Omental fat pad (tissue), 4 donors: ENCODE results near the gene NCOR2. TPM values are rescaled to one million over a fixed set of nuclear protein-coding genes. Genes with fewer than 3 reads are reported as not detected.

ENCODE experiments used
- ATAC-seq: fragments of 150-250 bp; one replicate; pipeline ENCODE4 v1.9.1; 2016; ENCODE audit warnings: mild to moderate bottlenecking, moderate library complexity; ENCODE audit not compliant: low FRiP score
- DNase-seq: peaks from one replicate; pipeline ENCODE4 v3.0.0-alpha.2; 2019; ENCODE audit warnings: low spot score
- total RNA-seq, 4 donors: library from RNA; depleted of rRNA; stranded (reverse); fragments of >200 nt; gene quantifications; one replicate each; pipeline ENCODE4 v1.1.0, GENCODE V29; 2016
- TF ChIP-seq, protein P1 (sequence below), 3 donors: fragments of 450-650 bp; IDR thresholded peaks; one replicate each; pipeline ENCODE4 v1.5.1; 2016 to 2017; ENCODE audit warnings: antibody characterized with exemption in 3 of 3, mild to moderate bottlenecking in 3 of 3, moderate library complexity in 2 of 3

Gene NCOR2
- total RNA-seq, 4 donors from 2014 or later, result 53.4 to 85.3 (median 71.9) TPM

DNA sequence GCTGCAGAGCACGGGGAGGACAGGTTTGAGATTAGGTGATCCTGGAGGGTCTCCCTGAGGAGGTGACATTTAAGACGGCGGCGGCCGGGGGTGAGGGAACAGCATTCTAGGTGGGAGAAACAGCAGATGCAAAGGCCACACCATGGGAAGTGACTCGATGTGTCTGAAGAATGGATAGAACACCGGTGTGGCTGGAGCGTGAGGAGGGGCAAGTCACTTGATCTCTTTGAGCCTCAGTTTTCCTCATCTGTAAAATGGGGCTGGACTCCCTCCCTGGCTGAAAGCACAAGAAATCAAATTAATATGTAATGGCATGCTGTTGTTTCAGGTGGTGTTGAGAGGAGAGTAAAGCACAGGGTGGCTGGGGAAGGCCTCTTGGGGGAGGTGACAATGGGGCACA lies 10.0 kb upstream of the NCOR2 start:
- ATAC-seq (no peak), DNase-seq (no peak)
- TF ChIP-seq, protein P1, sequence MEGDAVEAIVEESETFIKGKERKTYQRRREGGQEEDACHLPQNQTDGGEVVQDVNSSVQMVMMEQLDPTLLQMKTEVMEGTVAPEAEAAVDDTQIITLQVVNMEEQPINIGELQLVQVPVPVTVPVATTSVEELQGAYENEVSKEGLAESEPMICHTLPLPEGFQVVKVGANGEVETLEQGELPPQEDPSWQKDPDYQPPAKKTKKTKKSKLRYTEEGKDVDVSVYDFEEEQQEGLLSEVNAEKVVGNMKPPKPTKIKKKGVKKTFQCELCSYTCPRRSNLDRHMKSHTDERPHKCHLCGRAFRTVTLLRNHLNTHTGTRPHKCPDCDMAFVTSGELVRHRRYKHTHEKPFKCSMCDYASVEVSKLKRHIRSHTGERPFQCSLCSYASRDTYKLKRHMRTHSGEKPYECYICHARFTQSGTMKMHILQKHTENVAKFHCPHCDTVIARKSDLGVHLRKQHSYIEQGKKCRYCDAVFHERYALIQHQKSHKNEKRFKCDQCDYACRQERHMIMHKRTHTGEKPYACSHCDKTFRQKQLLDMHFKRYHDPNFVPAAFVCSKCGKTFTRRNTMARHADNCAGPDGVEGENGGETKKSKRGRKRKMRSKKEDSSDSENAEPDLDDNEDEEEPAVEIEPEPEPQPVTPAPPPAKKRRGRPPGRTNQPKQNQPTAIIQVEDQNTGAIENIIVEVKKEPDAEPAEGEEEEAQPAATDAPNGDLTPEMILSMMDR (IDR thresholded peaks at IDR 0.05), result no peak

DNA sequence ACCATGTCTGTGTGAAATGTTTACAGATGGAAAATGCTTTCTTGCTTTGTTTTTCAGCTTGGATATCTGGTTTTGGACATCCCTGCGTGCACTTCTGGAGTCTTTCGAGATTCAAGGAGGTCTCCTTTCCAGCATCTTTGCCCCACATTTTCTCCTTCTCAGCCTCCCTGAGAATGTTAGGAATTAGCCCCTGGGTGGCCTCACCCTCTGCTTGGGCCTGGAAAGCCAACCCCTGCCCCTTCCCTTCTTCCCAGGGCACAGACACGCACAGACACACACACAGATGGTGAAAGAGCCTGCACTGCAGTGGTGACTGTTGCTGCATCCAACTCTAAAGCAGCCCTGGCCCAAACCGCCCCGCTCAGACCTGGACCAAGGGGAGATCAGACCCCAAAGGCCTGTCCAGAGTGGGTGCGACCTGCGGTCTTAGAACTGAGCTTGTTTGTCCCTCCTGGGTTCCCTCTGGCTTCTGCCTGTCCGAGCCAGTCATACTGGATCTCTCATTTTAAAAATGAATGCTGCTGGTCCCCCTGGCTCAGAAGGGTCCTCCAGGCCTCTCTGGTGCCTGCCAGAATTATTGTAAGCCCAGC lies 8.7 kb upstream of the NCOR2 start:
- DNase-seq (no peak), ATAC-seq (no peak)
- TF ChIP-seq, protein P1 (IDR thresholded peaks at IDR 0.05), result no peak

DNA sequence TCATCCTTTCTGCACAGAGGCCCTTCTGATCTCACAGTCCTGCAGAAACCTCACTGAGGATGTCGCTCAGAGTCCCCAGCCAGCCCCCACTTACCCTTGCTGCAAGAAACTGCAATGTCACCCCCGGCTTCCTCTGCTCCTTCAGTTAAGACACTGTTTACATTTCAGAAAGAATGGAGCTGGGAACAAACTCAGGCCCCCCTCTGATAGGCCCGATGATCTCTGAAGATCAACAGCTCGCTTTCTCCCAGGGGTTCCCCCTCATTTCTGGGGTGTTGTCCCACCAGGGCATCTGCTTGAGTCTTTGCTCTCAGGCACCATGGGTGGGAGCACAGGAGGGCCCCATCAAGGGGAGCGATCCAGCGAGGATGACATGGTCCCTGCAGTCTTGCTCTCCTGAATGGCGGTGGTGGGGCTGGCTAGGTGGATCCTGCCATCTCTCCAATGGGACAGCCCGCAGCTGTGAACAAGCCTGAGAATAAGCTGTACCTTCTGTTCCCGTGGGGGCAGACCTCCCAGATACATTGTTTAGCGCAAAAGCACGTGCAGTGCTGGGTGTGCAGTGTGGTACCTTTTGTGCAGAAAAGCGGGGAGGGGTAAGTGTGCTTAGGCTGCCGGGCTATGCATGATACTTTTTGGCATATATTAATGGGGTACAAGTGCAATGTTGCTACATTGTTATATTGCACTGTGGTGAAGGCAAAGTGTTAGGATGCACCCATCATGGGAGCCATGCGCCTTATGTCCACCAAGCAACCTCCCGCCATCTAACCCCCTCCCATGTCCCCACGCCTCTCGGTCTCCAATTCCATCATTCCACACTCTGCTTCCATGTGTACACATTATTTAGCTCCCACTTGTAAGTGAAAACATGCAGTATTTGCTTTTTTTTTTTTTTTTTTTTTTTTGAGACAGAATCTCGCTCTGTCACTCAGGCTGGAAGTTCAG lies 6.7 kb upstream of the NCOR2 start:
- no peak for ATAC-seq

DNA sequence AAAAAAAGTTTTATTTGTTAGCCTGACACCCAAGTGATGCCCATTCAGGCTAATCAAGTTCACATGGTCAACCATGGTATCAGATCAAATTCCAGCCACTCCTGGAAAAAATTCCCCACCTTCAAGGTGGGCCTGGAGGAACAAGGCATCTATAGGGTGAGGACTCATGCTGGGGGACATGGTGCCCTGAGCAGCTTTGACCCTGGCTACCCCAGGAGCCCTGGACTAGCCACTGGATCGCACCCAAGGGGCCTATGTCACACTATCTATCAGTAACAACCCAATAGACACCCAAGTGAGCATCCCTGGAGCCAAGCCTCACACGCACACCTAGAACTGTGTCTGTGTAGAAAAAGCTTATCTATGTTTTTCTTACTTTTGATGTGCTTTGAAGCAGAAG lies 4.1 kb upstream of the NCOR2 start:
- no peak for DNase-seq
- TF ChIP-seq, protein P1 (IDR thresholded peaks at IDR 0.05), result no peak
- no peak for ATAC-seq

More for the DNA sequence above, 6.7 kb upstream of the NCOR2 start:
- DNase-seq, result no peak
- TF ChIP-seq, protein P1 (IDR thresholded peaks at IDR 0.05), result no peak

DNA sequence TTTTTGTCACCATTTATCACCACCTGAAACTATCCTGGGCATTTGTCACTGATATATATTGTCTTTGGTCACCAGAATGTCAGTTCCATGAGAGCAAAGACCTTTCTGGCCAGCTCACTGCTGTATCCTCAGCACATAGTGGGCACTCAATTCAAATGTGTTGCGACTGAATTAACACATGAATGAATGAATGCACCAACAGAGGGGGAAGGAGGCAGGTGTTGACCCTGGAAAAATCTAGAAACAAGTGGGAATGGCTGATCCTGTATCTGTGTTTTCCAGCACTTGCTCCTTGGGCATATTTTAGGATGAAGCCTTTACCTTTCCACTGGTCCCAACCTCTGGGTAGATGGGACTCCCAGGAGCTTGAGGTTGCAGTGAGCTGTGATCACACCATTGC lies 3.4 kb upstream of the NCOR2 start:
- ATAC-seq (no peak), DNase-seq (no peak)
- TF ChIP-seq, protein P1 (IDR thresholded peaks at IDR 0.05), result no peak

DNA sequence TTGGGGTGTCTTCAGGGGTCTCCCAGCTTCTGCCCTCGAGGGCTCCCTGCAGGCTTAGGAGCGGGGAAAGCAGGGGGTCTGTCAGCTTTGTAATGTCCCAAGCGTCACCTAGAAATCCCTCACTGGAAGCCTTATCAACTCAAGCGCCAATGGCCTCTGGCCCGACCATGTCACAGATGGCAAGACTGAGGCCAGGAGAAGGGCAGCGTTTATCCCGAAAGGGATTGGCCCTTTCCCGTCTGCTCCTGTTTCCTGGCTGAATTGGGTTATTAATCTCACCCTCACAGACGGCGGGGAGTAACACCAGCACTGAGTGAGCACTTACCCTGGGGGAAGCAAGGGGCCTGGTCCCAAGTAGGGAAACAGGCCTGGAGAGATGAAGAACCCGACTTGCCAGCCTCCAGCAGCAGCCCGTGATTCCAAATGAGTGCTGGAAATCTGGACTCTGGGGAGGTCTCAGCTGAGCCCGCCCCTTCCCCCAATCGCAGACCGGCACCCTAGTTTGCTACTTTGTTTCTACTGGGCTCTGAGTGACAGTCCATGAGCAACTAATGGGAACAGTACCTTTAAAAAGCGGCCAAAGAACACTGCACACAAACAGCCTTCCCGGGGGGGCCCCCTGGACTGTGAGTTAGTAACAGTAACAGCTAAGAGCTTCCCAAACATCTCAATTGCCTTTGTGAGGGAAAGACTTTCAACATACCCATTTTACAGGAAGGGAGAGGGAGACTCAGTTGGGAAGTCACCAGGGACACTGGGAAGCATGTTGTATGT lies 2.1 kb upstream of the NCOR2 start:
- DNase-seq (no peak), ATAC-seq (no peak)
- TF ChIP-seq, protein P1 (IDR thresholded peaks at IDR 0.05), result no peak
